Fibroblast of skin of right quadriceps (primary cell): ENCODE results near the gene ACADS.
"Not testable (repeated sequence)": the region's sequence is repeated elsewhere in the genome, so short reads cannot be mapped to it uniquely, and the experiment has no call there.

Source experiments
- DNase-seq: peaks from one replicate; pipeline ENCODE4 v3.0.0-alpha.2; 2013

Gene ACADS

GRCh38 chr12:120703311-120703942 lies 22.2 kb upstream of the ACADS start:
- no peak for DNase-seq

DNA sequence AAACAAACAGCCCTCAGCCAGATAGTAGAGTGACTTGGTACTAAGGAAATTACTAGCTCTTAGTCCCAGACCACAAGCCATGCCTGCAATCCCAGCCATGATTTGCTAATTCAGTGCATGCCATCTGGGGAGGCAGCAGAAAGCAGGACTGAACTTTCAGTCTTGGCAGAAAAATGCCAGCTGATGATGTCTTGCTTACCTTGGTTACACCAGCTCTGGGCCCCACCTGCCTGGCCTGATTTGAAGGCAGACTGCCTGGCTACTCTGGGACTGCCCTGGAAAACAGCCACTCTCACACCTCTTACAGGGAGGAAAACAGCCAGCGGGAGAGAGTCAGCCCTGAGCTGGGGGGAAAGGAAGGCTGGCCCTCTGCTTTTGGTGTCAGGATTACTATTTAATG lies 20.0 kb upstream of the ACADS start:
- no peak for DNase-seq

- no peak for DNase-seq
Observed at GRCh38 chr12:120706029-120706428, 19.6 kb upstream of the ACADS start.

DNA sequence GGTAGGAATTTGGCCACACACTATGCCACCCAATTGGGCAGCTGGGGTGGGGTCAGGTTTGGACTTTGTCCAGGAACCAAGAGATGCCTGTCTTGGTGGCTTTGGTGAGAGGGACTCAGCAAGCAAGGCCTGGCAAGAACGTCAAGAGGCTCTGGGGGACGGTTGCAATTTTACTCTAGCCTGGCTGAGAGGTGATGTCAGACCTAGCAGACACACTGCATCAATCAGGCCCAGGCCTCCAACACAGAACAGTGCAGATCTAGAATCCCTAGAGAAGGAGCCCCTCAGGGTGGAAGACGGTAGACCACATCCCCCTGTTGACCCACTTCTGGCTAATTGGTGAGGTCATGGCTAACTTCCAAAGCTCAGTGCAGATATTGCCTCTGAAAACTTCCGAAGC lies 17.0 kb upstream of the ACADS start:
- no peak for DNase-seq

- DNase-seq: peak; percentile 48
Observed at GRCh38 chr12:120710031-120710804, 15.4 kb upstream of the ACADS start, which contains the start of gene UNC119B. UNC119B (plus strand) TSS chr12:120710458; CDS start chr12:120710475, 17 bp downstream.

GRCh38 chr12:120710805-120711296 lies 14.8 kb upstream of the ACADS start:
- no peak for DNase-seq

DNA sequence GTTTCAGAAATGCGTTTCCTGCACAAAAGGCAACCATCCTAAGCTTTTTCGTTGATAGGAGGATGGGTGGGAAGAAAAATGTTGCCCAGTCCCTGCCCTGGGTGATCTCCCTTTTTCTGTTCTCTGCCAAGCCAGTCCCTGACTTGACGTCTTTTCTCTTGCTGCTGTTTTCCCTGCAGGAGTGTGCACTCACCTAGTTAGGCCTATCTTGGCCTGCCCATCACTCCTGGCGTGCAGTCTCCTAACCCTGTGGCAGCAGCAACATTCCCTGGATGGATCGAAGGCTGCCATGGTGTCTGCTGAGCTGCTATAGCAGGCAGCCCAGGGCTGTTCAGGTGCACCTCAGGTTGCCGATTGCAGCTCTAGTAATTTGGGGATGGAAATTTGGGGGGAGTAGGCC lies 14.2 kb upstream of the ACADS start:
- no peak for DNase-seq

DNA sequence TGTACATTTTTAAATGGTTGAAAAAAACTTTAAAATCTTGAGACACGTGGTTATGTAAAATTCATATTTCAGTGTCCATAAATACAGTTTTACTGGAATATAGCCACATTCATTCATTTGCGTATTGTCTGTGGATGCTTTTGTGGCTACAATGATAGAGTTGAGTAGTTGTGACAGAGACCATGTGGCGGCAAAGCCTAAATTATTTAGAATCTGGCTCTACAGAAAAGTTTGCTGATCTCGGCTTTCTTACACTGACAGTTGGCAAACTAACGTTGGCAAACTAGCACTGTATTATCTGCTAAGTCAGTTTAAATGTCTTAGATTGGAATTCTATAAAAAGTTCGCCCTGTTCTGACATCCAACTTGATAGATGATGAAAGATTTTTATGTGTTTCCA lies 13.0 kb upstream of the ACADS start:
- no peak for DNase-seq

GRCh38 chr12:120713861-120714482 lies 11.7 kb upstream of the ACADS start:
- peak; percentile 78 for DNase-seq

GRCh38 chr12:120718055-120718454 lies 7.6 kb upstream of the ACADS start:
- DNase-seq: no peak

- no peak for DNase-seq
Observed at GRCh38 chr12:120719072-120719471, 6.6 kb upstream of the ACADS start.

DNA sequence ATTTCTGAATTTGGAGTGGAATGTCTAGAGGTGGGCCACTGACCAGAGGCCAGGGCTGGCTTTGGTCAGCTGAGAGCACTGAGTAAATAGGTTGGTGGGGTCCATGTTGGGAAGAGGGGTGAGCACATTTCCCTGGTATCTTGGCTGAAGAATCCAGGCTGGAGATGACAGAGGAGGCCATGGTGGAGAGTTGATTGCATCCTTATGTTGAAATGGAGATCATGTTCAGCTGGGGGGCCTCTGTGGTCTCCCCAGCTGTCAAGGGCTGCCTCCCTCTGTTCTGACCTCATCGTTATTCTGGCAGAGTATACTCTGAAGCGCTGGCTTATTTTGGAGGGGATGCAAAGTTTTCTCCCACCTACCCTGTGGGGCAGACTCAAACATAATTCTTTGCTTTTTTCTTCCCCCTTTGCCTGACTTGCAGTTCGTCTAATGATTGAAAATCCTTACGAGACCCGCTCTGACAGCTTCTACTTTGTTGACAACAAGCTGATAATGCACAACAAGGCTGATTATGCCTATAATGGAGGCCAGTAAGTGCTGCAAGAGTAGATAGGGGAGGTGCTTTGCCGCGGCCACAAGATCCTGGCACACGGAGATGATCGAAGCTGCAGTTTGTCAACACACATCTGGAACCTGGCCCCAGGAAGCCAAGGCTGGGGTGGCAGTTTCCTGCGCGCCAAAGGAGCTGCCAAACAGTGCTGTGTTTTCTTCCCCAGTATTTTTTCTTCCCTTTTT lies 6.0 kb upstream of the ACADS start:
- no peak for DNase-seq

DNA sequence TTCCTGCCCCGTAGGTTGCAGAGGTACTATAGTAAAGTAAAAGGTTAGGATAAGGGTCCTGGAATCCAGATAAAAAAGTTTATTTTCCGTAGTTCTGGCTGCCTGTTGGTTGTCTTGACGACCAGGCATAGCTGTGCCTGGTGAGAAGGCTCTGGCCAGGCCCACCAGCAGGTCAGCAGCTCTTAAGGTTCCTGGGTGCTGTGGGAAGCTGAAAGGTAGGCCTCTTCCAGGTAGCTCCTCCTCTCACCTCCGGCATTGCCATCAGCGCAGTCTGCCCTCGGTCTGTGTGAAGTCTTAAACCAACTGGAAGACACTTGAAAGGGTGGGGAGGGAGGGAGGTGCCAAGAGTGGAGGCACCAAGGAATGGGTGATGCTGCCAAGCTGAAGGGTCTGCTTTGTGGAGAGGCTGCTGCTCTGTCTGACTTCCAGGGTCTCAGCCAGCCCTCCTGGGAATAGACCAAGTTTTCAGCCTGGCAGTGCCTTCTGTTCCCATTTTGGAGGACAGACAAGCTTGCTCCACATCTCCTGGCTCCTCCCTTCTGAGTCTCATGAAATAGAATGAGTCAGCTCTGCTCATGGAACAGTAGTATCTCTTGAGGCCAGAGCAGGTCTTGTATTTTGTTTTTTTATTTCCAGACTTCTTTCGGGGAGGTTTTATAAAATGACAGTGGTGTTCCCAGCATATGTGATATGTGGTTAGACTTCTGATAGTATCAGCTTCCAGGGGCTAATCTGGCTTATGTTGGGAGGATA lies 5.2 kb upstream of the ACADS start:
- peak; percentile 32 for DNase-seq

GRCh38 chr12:120720987-120721801 lies 4.4 kb upstream of the ACADS start:
- no peak for DNase-seq

GRCh38 chr12:120721866-120722265 lies 3.8 kb upstream of the ACADS start:
- no peak for DNase-seq

- DNase-seq: no peak
Observed at GRCh38 chr12:120722784-120723183, 2.8 kb upstream of the ACADS start.

GRCh38 chr12:120724720-120725119 lies 906 bp upstream of the ACADS start:
- no peak for DNase-seq

DNA sequence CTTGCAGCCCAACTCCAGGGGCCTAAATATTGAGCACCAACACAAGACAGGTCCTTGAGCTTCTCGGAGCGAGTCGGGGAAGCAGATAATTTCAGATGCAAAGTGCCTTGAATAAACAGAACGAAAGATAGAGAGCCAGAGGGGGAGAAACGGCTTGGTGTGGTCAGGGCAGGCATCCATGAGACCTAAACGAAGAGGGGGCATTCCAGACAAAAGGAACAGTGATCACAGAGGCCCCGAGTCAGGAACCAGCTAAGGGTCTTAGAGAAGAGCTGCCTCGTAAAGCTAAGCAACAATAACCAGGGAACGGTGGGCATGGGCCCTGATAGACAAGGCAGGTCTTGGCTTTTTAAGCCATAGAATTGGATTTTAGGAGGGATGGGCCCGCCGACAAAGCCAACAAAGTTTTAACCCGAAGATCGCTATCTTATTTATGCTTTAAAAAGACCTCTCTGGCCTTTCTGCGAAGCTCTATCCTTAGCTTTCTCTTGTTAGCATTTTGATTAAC lies 421 bp upstream of the ACADS start:
- DNase-seq: no peak

DNA sequence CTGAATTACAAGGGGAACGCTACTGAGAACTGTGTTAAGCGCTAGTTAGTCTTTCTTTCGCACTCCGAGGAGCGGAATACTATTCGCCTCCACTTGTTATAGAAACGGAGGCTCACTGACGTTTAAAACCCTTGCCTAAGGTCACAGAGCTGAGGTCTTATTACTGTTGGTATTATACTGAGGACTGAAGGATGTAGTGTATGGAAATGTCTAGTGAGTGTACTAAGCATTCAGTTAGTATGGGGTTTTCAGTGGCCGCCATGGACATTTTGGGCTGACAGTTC lies 826 bp downstream of the ACADS start:
- no peak for DNase-seq

- DNase-seq: no peak
Observed at GRCh38 chr12:120726961-120727360, 1.3 kb downstream of the ACADS start.

- DNase-seq: not testable (repeated sequence)
Observed at GRCh38 chr12:120732198-120732597, 6.6 kb downstream of the ACADS start.

DNA sequence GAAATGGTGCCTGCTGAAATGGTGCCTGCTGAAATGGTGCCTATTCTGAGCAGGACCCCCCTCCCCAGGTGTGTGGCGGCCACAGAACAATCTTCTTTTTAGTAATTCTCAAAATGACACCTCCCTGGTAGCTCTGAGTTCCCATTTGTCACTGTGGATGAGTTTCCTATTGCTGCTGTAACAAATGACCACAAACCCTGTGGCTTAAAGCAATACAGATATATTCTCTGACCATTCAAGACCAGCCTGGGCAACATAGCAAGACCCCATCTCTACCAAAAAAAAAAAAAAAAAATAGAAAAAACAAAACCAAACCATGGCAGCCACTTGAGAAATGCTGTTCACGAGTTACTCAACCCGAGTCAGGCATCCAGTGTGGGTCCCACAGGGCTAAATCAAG lies 7.9 kb downstream of the ACADS start:
- no peak for DNase-seq
